ENCODE measurements around the gene FLVCR1.

Gene FLVCR1

GRCh38 chr1:212945463-212946160, 87.5 kb downstream of the FLVCR1 start:
- DNase-seq (ENCODE audit: low spot score), result no peak

- no peak for DNase-seq (ENCODE audit: low spot score)
These were observed 88.8 kb downstream of the FLVCR1 start for GRCh38 chr1:212946872-212947271.

Data from Ammon's horn (tissue), 1 donor.